22Rv1 (cell line): ENCODE data around the gene SLC25A43.

Experiments used
- ZFX ChIP-seq: fragments of 450-650 bp; IDR thresholded peaks from 2 replicates; pipeline ENCODE4 v1.6.1; 2017; ENCODE audit warnings: antibody characterized with exemption, borderline replicate concordance
- TF ChIP-seq, protein P1 (sequence below): fragments of 450-650 bp; IDR thresholded peaks from 2 replicates; pipeline ENCODE4 v1.5.1; 2017; ENCODE audit warnings: mild to moderate bottlenecking

DNA sequence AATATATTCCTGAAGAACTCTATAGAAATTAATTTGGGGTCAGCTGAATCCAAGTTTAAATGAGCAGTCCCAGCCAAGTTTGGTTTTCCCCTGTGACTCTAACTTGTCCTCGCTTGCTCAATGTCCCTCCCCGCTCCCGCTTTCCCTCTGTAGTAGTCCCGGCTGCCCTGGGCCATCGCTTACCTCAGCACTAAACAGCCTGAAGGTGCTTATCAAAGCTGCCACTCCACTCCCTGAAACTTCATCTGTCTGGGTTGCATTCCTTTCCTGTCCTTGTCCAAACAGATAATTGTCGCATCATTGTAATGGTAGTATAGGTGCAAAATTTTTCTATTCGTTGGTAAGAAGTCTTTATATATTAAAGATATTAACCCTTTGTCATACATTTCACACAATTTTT is 12.8 kb downstream of the SLC25A43 start:
- TF ChIP-seq, protein P1, sequence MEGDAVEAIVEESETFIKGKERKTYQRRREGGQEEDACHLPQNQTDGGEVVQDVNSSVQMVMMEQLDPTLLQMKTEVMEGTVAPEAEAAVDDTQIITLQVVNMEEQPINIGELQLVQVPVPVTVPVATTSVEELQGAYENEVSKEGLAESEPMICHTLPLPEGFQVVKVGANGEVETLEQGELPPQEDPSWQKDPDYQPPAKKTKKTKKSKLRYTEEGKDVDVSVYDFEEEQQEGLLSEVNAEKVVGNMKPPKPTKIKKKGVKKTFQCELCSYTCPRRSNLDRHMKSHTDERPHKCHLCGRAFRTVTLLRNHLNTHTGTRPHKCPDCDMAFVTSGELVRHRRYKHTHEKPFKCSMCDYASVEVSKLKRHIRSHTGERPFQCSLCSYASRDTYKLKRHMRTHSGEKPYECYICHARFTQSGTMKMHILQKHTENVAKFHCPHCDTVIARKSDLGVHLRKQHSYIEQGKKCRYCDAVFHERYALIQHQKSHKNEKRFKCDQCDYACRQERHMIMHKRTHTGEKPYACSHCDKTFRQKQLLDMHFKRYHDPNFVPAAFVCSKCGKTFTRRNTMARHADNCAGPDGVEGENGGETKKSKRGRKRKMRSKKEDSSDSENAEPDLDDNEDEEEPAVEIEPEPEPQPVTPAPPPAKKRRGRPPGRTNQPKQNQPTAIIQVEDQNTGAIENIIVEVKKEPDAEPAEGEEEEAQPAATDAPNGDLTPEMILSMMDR, result no peak
- no peak for TF ChIP-seq ZFX
